ENCODE results near the gene SEMA5B.

Gene SEMA5B

GRCh38 chr3:123027292-123028232 lies at the start of gene SEMA5B:
TSS of gene SEMA5B (minus strand) at chr3:123027763. CDS start at chr3:122961263, 66,500 bp downstream.
- DNase-seq (ENCODE audit: low read depth), result no peak

- no peak for DNase-seq (ENCODE audit: low read depth)
Measured at GRCh38 chr3:123076496-123077418, 49.2 kb upstream of the SEMA5B start.

- no peak for DNase-seq (ENCODE audit: low read depth)
Measured at GRCh38 chr3:123076112-123076495, 48.5 kb upstream of the SEMA5B start.

GRCh38 chr3:123075359-123075758 lies 47.8 kb upstream of the SEMA5B start:
- DNase-seq (ENCODE audit: low read depth), result no peak

- no peak for DNase-seq (ENCODE audit: low read depth)
Measured at GRCh38 chr3:123072564-123072963, 45.0 kb upstream of the SEMA5B start.

GRCh38 chr3:123072152-123072551 lies 44.6 kb upstream of the SEMA5B start:
- no peak for DNase-seq (ENCODE audit: low read depth)

- no peak for DNase-seq (ENCODE audit: low read depth)
Measured at GRCh38 chr3:123071581-123071980, 44.0 kb upstream of the SEMA5B start.

- DNase-seq (ENCODE audit: low read depth), result no peak
Measured at GRCh38 chr3:123071146-123071545, 43.6 kb upstream of the SEMA5B start.

GRCh38 chr3:123070510-123070909 lies 42.9 kb upstream of the SEMA5B start:
- no peak for DNase-seq (ENCODE audit: low read depth)

- no peak for DNase-seq (ENCODE audit: low read depth)
Measured at GRCh38 chr3:123068601-123069381, 41.2 kb upstream of the SEMA5B start.

GRCh38 chr3:123067689-123068600 lies 40.4 kb upstream of the SEMA5B start:
- DNase-seq (ENCODE audit: low read depth), result no peak

GRCh38 chr3:123066896-123067688 lies 39.5 kb upstream of the SEMA5B start, which contains the start of gene PDIA5:
TSS of gene PDIA5 (plus strand) at chr3:123067025. CDS start at chr3:123067165, 140 bp downstream.
- peak; percentile 17 for DNase-seq (ENCODE audit: low read depth)

GRCh38 chr3:123066599-123066895 lies 39.0 kb upstream of the SEMA5B start:
- DNase-seq (ENCODE audit: low read depth), result no peak

GRCh38 chr3:123064914-123065313 lies 37.4 kb upstream of the SEMA5B start:
- DNase-seq (ENCODE audit: low read depth), result no peak

- no peak for DNase-seq (ENCODE audit: low read depth)
Measured at GRCh38 chr3:123064506-123064905, 36.9 kb upstream of the SEMA5B start.

- DNase-seq (ENCODE audit: low read depth), result no peak
Measured at GRCh38 chr3:123063034-123063433, 35.5 kb upstream of the SEMA5B start.

GRCh38 chr3:123061856-123062255 lies 34.3 kb upstream of the SEMA5B start:
- DNase-seq (ENCODE audit: low read depth), result no peak

GRCh38 chr3:123060054-123060453 lies 32.5 kb upstream of the SEMA5B start:
- no peak for DNase-seq (ENCODE audit: low read depth)

GRCh38 chr3:123058505-123058904 lies 30.9 kb upstream of the SEMA5B start:
- DNase-seq (ENCODE audit: low read depth), result no peak

GRCh38 chr3:123055352-123055751 lies 27.8 kb upstream of the SEMA5B start:
- no peak for DNase-seq (ENCODE audit: low read depth)
